ENCODE data around the gene KCTD16. TPM values are rescaled to one million over a fixed set of nuclear protein-coding genes. Genes with fewer than 3 reads are reported as not detected.

Gene KCTD16
- total RNA-seq, 1 experiment from 2014 or later, result 0.03 TPM

DNA sequence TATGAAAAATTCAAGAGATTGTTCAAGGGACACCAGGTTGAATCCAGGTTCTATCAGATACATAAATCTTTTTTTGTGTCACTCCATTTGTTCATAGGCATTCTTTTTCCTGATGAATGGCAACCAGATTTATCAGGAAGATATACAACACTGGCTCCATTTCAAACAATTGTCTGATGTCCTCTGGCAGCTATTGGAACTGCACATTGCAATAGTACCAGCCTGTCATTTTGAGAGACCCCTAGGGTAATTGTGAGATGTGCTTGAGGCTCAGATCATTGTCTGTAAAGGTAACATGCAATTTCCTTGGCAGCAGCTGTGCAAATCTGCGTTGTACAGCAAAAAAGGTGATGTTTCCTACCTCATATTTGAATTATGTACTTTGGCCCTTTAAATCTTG lies 25.9 kb downstream of the KCTD16 start:
- in situ Hi-C loops (cut with HindIII; ENCODE audit: low pct_unique_long_range_greater_than_20kb, low sequenced_read_pairs), result no loop called here
- no peak for DNase-seq (ENCODE audit: low read depth, low spot score)

DNA sequence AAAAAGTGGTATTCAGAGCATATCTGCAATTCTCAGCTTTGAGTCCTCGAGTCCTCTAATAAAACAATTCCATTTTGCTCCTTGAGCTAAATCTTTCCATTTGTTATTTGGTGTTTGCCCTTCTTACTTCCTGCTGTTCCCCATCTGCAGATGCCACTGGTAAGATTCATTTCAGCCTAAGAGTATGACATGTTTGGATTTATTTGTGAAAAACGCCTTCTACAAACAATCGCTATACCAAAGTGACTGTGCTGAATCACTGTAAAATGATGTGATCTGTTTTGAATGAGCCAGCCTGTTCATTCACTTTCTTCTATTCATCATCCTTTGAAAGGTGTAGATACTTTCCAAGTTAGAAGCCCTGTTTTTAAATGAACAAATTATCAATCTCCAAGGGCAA lies 27.7 kb downstream of the KCTD16 start:
- in situ Hi-C loops (cut with HindIII; ENCODE audit: low pct_unique_long_range_greater_than_20kb, low sequenced_read_pairs), result no loop called here
- no peak for DNase-seq (ENCODE audit: low read depth, low spot score)

DNA sequence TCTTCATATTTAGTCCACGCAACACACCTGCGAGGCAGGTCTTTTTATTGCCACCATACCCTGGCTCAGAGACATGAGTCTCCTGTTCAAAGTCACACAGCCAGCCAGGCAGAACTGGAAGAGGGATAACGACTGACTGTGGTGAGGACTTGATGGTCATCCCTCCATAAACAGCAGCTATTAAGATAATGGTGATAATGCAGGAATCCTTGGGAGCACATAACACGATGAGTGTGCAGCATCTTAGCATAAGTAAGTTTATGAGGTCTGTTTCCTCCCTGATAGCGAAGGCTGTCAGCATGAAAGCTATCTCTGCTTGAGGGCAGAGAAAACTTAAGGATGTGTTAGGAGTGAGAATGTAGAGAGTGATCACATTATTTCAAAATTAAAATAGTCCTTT lies 30.9 kb downstream of the KCTD16 start:
- in situ Hi-C loops (cut with HindIII; ENCODE audit: low pct_unique_long_range_greater_than_20kb, low sequenced_read_pairs), result no loop called here
- no peak for DNase-seq (ENCODE audit: low read depth, low spot score)

DNA sequence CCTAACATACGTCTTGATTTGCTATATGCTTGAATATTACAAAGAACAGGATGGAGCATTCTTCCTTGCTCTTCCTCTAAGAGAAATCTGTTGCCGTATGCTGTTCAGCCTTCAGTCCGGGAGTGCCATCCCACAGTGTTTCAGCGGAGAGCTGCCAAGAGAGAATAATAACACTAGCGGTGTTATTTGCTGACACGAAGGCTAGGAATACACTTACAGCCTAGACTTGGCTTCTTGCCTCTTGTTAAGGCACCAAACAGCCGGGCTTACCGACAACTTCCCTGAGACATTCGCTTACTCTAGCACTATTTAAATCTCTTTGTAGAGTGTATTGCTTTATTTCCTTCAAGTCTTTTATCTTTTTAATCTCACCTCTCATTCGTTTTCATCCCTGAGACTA lies 31.4 kb downstream of the KCTD16 start:
- DNase-seq (ENCODE audit: low read depth, low spot score), result no peak
- in situ Hi-C loops (cut with HindIII; ENCODE audit: low pct_unique_long_range_greater_than_20kb, low sequenced_read_pairs), result no loop called here

DNA sequence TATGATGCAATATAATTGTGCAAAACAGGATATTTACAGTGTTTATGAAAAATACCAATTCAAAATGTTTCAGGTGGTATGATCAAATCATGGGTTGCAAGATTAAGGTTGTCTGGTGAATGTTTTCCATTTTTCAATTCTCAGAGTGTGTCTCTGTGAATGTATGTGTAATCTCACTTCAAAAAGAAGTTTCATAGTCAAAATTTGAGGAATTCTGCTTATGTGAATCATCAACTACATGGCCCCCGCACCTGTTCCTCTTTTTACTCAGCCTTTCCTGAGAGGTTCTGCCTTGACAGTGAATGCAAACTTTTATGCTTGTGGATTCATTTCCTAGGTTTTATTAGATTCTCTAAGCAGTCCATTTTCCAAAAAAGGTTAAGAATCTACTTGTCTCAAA lies 32.1 kb downstream of the KCTD16 start:
- in situ Hi-C loops (cut with HindIII; ENCODE audit: low pct_unique_long_range_greater_than_20kb, low sequenced_read_pairs), result no loop called here
- no peak for DNase-seq (ENCODE audit: low read depth, low spot score)

DNA sequence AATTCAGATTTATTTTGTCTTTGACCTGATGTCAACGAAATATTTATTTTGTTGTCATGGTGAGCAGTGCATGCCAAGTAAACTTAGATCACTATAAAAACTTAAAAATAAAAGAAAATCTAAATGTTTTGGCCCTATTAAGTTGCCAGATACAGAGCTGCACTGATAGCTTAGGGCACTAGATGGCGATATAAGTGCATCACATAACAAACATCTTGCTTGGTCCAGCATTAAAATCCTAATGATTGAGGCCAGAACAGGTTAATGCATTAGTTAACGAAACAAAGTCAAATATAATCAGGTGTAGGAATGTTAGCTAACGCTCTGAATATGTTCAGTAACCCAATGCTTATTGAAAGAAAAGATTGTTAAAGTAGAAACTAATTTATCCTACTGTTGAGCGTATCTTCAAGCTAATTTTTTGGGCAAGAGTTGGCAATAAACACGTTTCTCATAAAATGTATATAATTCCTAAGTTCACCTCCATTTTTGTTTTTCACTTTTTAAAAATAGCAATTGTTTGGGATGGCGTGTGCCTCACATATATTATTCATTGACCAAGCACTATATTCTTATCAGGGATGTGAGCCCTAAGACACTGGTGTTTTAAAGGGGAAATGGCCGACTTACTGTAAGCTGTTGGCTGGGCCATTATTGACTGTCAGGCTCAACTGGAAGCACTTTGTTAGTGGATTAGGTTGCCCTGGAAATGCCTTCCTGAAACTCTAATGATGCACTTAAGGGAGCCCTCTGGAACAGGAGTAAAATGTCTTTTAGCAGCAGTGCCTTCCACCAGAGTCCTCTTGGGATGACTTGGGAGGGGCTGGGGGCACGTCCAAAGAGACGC lies 33.3 kb downstream of the KCTD16 start:
- peak; percentile 70 for DNase-seq (ENCODE audit: low read depth, low spot score)
- in situ Hi-C loops (cut with HindIII; ENCODE audit: low pct_unique_long_range_greater_than_20kb, low sequenced_read_pairs), result no loop called here

DNA sequence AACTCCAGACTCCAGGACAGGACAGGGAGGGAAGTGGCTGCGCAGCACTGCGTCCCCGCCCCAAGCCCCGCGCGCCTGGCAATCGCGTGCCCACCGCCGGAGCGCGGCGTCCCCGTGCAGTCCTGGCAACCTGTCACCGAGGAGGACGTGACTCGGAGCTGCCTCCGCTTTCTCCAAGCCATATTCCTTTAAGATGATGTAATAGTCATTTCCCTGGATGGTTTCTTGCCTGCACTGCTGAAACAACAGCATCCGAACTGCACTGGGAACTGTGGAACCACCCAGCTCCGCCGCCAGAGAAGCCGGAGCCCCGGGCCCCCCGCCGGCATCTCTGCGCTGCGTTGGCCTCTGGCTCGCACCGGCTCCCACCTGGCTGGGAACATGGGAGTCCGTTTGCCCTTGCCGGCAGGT lies 34.5 kb downstream of the KCTD16 start:
- no peak for DNase-seq (ENCODE audit: low read depth, low spot score)
- in situ Hi-C loops (cut with HindIII; ENCODE audit: low pct_unique_long_range_greater_than_20kb, low sequenced_read_pairs), result no loop called here

DNA sequence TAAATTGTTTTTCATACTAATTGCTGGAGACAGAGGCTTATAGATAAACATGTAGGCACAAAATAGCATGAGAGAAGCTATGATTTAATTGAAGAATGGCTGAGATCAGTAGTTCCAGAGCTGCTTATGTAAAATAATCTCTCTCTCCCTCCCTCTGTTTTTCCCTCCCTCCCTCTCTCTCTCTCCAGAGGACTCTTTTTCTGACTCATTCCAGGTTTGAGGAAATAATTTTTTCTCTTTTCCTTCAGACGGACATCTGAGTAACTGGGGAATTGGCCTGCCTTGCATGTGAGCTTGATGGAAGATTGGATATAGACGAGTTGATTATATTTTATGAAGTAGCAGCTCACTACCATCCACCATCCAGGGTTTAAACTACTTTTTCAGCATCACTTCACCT lies 35.5 kb downstream of the KCTD16 start:
- in situ Hi-C loops (cut with HindIII; ENCODE audit: low pct_unique_long_range_greater_than_20kb, low sequenced_read_pairs), result no loop called here
- DNase-seq (ENCODE audit: low read depth, low spot score), result no peak

DNA sequence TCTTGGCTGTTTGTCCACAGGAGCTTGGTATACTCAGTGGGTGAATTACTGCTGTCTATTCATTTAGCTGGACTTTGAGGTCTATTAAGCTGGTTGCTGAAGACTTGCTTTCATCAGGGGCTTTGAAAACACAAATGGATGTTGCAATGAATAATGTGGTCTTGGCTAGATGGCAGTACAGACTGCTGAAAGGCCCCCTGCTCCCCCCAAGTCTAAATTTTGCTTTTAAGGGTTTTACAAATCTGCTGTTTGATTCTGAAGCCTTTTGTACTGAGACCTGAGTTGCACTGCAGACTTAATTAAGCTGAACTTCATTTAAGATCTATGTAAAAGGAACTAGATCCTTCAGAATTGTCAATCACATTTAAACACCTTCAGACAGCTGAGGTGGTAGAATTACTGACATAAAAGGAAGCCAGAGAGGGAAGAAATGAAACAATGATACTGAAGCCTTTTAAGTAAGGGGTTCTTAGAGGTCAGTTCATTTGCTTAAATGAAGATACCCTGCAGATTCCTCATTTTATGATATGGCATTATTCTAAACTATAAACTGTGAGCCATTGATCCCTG lies 37.3 kb downstream of the KCTD16 start:
- DNase-seq (ENCODE audit: low read depth, low spot score), result no peak
- in situ Hi-C loops (cut with HindIII; ENCODE audit: low pct_unique_long_range_greater_than_20kb, low sequenced_read_pairs), result no loop called here

DNA sequence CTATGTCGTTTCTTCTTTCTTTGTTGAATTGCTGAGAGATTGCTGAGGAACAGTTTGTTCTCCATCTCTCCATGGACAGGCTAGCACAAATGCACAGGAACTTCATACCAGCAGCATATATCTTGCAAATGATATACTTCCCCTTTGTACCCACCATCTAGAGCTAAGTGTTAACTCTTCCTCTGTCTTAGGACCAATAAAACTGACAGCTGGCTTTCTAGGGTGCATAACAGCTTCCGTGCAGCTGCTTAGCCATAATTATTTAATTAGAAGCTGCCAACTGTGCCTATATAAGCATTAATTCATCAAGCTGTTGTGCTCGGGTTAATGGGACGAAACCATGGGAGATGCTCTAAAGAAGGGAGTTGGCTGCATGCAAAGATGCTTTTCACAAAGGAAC lies 38.7 kb downstream of the KCTD16 start:
- in situ Hi-C loops (cut with HindIII; ENCODE audit: low pct_unique_long_range_greater_than_20kb, low sequenced_read_pairs), result no loop called here
- no peak for DNase-seq (ENCODE audit: low read depth, low spot score)

DNA sequence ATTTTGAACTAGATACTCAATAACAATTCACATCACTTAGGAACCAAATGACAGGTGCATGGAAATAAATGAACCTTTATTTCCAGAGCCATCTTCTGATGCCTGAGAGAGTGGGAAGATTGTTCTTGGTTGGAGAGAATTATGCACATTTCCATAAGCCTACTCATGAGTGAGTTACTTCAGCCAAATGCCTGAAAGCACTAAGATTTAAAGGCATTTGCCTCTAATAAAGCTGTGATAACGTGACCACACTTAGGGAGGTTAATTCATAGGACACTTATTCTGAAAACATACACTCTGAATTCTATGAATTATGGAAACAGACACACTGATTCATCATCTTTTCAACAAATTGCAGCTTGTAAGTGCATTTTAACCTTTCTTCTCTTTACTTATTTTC lies 40.0 kb downstream of the KCTD16 start:
- in situ Hi-C loops (cut with HindIII; ENCODE audit: low pct_unique_long_range_greater_than_20kb, low sequenced_read_pairs), result no loop called here

DNA sequence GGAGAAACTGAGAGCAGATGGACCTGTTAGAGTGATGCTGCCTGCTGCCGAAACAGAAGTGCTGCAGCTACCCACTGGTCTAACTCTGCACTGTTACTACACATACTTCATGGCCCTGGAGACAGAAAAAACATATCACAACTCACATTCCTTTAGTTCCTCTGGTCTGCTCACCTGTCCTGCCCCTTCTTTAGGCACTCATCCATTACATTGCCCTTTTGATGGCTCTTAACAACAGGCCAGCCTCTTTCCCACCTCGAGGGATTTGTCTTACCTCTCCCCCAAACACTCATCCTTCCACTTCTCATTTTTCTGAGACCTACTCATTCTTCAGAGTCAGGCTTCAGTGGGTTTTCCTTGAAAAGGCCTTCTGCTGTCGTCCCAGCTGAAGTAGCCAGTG lies 49.2 kb downstream of the KCTD16 start:
- in situ Hi-C loops (cut with HindIII; ENCODE audit: low pct_unique_long_range_greater_than_20kb, low sequenced_read_pairs), result no loop called here
- no peak for DNase-seq (ENCODE audit: low read depth, low spot score)

More for the DNA sequence above, 40.0 kb downstream of the KCTD16 start:
- DNase-seq (ENCODE audit: low read depth, low spot score), result no peak

DNA sequence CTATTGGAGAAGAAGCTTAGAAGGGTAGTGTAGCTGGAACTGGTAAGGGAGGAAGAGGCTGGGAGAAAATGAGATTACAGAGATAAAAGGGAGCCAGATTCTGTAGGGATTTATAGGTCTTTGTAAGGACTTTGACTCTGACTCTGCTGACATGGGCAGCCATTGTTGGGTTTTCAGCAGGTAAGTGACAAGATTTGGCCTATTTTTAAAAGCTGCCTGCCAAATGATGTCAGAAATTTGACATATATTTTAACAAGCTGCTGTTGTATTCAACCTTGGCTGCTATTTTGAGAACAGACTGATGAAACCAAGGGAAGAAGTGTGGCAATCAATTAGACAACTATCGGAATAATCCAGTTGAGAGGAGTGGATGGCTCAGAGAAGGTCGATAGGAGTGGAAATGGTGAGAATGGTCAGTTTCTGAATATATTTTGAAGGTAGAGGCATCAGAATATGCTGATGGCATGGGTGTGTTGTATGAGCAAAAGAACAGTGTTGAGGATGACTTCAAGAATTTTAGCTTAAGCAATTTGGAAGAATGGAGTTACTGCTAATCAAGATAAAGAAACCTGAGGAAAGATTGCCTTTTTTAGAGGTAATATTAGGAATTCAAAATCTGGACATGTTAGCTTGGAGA lies 56.8 kb downstream of the KCTD16 start:
- DNase-seq (ENCODE audit: low read depth, low spot score), result no peak
- in situ Hi-C loops (cut with HindIII; ENCODE audit: low pct_unique_long_range_greater_than_20kb, low sequenced_read_pairs), result no loop called here

DNA sequence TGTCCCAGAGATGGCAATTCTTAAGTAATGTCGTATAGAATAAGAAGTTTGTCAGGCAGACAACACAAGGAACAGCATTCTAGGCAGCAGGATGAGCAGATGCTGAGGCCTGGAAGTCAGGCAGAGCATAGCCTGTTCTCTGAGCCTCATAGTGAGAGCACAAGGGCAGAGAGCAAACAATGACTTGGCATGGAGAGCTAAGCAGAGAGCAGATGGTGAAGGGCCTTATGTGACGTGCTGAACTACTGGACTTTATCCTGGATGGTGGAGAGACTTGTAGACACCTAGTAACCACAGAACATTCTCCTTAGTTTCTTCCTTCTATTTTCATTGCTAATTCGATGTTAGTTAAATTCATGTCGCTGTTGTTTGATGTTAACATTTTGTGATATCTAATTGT lies 60.1 kb downstream of the KCTD16 start:
- in situ Hi-C loops (cut with HindIII; ENCODE audit: low pct_unique_long_range_greater_than_20kb, low sequenced_read_pairs), result no loop called here
- no peak for DNase-seq (ENCODE audit: low read depth, low spot score)

DNA sequence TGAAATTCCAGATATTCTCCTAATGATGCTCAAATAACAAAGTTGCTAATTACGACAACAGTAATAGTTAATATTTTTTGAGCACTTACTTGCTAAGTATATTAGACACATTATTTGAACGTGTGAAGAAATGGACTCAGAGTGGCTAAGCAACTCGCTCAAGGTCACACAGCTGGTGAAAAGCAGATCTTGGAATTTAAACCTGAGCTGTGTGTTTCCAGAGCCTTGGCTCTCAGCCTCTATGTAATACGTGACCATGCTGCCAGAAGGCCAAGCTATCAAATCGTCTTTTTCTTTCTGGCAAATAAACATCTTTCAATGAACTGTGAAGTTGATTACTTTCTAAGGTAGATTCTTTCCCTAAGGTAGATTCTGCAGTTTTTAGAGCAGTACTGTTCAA lies 61.6 kb downstream of the KCTD16 start:
- in situ Hi-C loops (cut with HindIII; ENCODE audit: low pct_unique_long_range_greater_than_20kb, low sequenced_read_pairs), result no loop called here
- DNase-seq (ENCODE audit: low read depth, low spot score), result no peak

DNA sequence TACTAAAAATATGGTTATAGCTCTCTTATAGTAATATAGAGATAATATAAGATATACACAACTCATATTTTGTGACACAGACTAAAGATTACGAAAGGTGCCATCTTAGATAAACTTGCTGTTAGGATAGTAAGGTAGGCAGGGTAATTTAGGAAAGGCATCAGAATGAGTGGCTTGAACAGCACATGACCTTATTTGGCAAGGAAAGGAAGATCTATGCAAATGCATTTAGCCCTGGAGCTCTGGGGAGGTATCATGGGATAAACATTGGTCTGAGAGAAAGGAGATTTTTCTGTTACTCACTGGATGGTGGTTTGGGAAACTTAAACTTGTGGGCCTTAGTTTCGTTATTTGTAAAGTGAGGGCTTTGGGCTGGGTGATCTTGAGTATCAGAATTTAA lies 65.8 kb downstream of the KCTD16 start:
- DNase-seq (ENCODE audit: low read depth, low spot score), result no peak
- in situ Hi-C loops (cut with HindIII; ENCODE audit: low pct_unique_long_range_greater_than_20kb, low sequenced_read_pairs), result no loop called here

DNA sequence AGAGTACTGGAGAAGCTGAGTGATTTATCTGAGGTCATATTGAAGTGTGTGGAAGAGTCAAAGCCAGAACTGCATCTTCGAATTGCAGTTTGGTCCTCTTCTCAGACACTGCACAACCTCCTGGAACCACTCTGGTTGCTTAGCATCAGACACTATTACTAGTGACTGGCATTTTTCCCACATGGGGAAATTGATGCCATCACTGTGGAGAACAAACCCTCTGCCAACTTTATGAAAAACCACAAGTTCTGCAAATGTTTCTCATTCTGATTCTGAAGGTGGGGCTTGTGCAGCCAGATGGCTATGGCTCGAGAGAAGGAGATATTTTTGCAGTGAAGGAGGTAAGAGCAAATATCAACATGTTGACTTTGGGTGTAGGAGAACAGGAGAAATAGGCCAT lies 67.2 kb downstream of the KCTD16 start:
- no peak for DNase-seq (ENCODE audit: low read depth, low spot score)
- in situ Hi-C loops (cut with HindIII; ENCODE audit: low pct_unique_long_range_greater_than_20kb, low sequenced_read_pairs), result no loop called here

DNA sequence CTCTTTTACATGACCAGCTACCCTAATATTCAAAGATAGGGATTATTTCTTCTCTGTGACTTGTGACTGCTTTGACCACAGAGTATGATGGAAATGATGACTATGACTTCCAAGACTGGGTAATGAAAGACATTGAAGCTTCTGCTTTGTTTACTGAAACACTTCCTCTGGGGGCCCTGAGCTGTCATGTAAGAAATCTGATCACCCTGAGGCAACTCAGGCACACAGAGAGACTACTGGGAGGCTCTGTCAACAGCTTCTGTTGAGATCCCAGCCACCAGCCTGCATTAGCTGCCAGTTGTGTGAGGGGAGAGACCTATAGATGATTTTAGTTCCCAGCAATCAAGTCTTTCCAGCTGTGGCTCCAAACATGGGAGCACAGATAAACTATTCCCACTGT lies 76.5 kb downstream of the KCTD16 start:
- DNase-seq (ENCODE audit: low read depth, low spot score), result no peak
- in situ Hi-C loops (cut with HindIII; ENCODE audit: low pct_unique_long_range_greater_than_20kb, low sequenced_read_pairs), result no loop called here

DNA sequence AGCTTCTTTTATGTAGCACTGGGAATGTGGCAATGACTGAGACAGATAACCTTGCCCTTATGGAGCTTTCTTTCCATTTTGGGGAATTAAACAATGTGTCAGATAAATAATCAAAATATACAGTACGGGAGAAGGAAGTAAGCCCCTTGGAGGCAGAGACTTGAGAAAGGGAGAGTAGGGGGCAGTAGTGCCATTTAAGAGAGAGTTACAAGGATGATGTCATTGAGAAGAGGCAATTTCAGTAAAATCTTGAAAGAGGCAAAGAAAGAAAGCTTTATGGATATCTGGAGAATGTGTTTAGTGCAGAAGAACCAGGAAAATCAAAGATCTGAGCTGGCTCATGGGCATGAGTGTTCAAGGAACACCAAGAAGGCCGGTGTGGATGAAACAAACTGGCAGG lies 77.3 kb downstream of the KCTD16 start:
- no peak for DNase-seq (ENCODE audit: low read depth, low spot score)
- in situ Hi-C loops (cut with HindIII; ENCODE audit: low pct_unique_long_range_greater_than_20kb, low sequenced_read_pairs), result no loop called here

Measured in SK-MEL-5 (cell line).